HG03045 (cell line): ENCODE results near the gene AQP6.

Experiments used
- ATAC-seq: cut with Tn5 transposase; IDR thresholded peaks from one replicate; pipeline ENCODE4 v1.9.1; 2021; ENCODE audit warnings: mild to moderate bottlenecking, moderate library complexity; ENCODE audit not compliant: unreplicated experiment

Gene AQP6

DNA sequence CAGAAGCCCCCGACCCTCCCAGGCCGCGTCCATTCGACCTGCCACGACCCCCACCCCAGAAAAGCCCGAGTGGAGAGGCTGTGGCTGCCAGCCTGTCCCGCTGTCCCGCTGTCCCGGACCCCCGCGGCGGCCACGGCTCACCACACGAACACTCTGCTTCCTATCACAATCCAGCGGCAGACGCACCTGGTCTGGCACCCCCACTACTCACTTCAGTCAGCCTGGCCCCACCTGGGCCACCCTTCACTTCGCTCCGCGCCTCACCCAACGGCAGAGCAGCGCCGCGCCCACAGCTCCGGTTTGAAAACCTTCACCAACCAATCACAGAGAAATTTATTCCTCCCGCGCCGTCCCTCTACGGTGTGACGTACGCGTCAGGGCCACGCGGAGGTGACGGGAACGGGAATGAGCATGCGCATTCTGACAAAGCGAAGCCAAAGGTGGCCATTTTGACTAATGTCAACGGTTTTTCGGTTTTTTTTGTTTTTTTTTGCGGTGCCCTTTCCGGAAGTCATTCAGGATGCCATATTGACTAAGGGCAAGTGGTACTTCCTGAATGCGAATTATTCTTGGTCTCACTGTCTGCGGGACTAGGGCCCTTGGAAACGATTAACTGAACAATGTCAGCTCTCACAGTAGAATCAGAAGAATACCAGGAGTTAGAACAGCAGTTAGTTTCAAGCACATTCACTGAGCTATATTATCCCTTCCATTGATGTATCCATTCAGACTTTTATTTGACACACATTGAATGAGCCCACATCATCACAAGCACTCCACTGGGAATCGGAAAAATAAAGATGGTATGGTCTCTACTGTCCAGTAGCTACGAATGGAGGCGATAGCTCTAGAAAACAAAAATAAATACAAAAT, 52.7 kb downstream of the AQP6 start, which contains the start of gene RACGAP1:
RACGAP1 (minus strand) TSS at position 308 of the 873 bp plus-strand sequence. CDS start 8,779 bp downstream, outside the sequence.
- ATAC-seq, result peak; percentile 97

DNA sequence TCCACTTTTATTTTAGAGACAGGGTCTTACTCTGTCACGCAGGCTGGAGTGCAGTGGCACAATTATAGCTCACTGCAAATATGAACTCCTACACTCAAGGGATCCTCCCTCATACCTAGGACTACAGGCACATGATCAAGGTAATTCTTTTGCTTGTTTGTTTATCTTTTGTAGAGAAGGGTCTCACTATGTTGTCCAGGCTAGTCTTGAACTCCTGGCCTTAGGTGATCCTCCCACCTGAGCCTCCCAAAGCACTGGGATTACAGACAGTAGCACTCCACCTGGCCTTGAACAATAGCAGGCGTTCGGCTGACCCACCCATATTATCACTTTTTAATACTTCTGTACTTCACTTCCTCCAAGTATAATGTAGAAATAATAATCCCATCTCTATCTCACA, 53.9 kb downstream of the AQP6 start:
- no peak for ATAC-seq
